Panc1 (cell line): ENCODE measurements around the gene TUBB2B.

Source experiments
- POLR2AphosphoS5 ChIP-seq: IDR thresholded peaks from 2 replicates; pipeline ENCODE4 v1.6.1; 2012; ENCODE audit warnings: mild to moderate bottlenecking, low read depth, low read length, moderate library complexity
- SIN3A ChIP-seq: IDR thresholded peaks from 2 replicates; pipeline ENCODE4 v1.6.1; 2012; ENCODE audit warnings: low read depth, mild to moderate bottlenecking, low read length, moderate library complexity, borderline replicate concordance; ENCODE audit not compliant: insufficient read depth
- TF ChIP-seq, protein P1 (sequence below): fragments of 450-650 bp; IDR thresholded peaks from 2 replicates; pipeline ENCODE4 v1.5.1; 2017; ENCODE audit warnings: mild to moderate bottlenecking
- TF ChIP-seq, protein P2 (sequence below), 2 experiments: IDR thresholded peaks; 2 replicates each; pipeline ENCODE4 v1.6.1; 2011 to 2012; ENCODE audit warnings: low read depth in 2 of 2, control low read depth in 1 of 2, low read length in 1 of 2, mild to moderate bottlenecking in 1 of 2, moderate library complexity in 1 of 2; ENCODE audit not compliant: insufficient read depth in 1 of 2

DNA sequence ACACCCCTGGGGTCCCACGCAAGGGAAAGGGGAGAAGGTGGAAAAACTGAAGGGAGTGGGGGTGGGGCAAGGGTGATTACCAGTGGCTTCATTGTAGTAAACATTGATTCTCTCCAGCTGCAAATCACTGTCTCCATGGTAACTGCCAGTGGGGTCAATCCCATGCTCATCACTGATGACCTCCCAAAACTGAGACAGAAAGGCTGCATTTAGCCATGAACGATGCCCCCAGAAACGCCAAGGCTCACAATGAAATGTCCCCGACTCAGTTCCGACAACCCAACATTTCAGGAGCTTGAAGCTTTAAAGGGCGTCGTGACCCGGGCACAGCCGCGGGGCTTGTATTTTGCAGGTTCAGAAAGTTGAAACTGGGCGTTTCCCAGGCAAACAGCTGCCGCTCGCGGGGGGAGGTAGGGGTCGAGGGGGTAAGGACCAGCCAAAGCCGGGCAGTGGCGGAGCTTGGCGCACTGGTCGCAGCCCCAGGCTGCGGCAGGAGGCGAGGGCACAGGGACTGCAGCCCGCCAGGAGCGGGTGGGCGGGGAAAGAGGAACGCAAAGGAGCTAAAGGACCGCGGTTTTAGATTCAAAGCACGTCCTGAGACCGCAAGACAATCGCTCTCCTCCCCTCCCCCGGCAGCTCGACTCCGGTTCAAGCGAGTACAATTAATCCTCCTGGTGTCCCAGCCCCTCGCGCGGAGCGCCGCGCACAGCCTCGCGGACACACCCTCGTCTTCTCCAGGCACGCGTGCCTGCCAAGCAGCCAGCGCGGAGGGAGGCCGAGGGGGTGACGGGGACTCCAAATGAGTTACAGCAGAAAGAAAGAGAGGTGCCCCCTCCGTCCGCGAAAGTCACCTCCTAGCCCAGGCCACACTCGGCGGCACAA lies 731 bp downstream of the TUBB2B start:
- TF ChIP-seq, protein P1, sequence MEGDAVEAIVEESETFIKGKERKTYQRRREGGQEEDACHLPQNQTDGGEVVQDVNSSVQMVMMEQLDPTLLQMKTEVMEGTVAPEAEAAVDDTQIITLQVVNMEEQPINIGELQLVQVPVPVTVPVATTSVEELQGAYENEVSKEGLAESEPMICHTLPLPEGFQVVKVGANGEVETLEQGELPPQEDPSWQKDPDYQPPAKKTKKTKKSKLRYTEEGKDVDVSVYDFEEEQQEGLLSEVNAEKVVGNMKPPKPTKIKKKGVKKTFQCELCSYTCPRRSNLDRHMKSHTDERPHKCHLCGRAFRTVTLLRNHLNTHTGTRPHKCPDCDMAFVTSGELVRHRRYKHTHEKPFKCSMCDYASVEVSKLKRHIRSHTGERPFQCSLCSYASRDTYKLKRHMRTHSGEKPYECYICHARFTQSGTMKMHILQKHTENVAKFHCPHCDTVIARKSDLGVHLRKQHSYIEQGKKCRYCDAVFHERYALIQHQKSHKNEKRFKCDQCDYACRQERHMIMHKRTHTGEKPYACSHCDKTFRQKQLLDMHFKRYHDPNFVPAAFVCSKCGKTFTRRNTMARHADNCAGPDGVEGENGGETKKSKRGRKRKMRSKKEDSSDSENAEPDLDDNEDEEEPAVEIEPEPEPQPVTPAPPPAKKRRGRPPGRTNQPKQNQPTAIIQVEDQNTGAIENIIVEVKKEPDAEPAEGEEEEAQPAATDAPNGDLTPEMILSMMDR = no peak
- TF ChIP-seq POLR2AphosphoS5 (no peak), SIN3A (no peak)
- TF ChIP-seq, protein P2, sequence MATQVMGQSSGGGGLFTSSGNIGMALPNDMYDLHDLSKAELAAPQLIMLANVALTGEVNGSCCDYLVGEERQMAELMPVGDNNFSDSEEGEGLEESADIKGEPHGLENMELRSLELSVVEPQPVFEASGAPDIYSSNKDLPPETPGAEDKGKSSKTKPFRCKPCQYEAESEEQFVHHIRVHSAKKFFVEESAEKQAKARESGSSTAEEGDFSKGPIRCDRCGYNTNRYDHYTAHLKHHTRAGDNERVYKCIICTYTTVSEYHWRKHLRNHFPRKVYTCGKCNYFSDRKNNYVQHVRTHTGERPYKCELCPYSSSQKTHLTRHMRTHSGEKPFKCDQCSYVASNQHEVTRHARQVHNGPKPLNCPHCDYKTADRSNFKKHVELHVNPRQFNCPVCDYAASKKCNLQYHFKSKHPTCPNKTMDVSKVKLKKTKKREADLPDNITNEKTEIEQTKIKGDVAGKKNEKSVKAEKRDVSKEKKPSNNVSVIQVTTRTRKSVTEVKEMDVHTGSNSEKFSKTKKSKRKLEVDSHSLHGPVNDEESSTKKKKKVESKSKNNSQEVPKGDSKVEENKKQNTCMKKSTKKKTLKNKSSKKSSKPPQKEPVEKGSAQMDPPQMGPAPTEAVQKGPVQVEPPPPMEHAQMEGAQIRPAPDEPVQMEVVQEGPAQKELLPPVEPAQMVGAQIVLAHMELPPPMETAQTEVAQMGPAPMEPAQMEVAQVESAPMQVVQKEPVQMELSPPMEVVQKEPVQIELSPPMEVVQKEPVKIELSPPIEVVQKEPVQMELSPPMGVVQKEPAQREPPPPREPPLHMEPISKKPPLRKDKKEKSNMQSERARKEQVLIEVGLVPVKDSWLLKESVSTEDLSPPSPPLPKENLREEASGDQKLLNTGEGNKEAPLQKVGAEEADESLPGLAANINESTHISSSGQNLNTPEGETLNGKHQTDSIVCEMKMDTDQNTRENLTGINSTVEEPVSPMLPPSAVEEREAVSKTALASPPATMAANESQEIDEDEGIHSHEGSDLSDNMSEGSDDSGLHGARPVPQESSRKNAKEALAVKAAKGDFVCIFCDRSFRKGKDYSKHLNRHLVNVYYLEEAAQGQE (IDR thresholded peaks at IDR 0.05; ENCODE audit: insufficient read depth in 1 of 2, low read depth in 2 of 2, low read length in 1 of 2) = no peak
